ENCODE data around the gene DNAJB8.

DNA sequence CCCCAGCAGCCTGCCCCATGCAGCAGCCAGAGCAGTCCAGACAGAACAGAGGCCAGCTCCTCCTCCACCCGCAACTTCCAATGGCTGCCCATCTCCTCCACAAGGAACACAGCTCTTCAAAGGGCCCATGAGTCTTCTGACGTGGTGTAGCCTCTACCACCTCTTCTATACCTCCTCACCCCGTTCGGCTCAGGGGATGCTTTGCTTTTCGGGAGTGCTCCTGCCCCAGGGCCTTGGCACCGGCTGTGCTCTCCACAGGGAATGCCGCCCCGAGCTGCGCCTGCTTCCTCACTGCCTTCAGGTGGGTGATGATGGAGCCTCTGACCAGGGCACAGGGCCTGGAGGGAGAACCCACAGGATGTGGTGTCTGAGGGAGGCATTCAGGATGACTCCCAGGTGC, 14.6 kb downstream of the DNAJB8 start:
- TF ChIP-seq, protein P1, sequence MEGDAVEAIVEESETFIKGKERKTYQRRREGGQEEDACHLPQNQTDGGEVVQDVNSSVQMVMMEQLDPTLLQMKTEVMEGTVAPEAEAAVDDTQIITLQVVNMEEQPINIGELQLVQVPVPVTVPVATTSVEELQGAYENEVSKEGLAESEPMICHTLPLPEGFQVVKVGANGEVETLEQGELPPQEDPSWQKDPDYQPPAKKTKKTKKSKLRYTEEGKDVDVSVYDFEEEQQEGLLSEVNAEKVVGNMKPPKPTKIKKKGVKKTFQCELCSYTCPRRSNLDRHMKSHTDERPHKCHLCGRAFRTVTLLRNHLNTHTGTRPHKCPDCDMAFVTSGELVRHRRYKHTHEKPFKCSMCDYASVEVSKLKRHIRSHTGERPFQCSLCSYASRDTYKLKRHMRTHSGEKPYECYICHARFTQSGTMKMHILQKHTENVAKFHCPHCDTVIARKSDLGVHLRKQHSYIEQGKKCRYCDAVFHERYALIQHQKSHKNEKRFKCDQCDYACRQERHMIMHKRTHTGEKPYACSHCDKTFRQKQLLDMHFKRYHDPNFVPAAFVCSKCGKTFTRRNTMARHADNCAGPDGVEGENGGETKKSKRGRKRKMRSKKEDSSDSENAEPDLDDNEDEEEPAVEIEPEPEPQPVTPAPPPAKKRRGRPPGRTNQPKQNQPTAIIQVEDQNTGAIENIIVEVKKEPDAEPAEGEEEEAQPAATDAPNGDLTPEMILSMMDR (IDR thresholded peaks at IDR 0.05; ENCODE audit: insufficient read depth, low read depth, low read length) = no peak
- no peak for TF ChIP-seq EZH2 (IDR thresholded peaks at IDR 0.05; ENCODE audit: insufficient read depth, low read length)
